ENCODE measurements around the gene FOLR2.

- TF ChIP-seq, protein P1, sequence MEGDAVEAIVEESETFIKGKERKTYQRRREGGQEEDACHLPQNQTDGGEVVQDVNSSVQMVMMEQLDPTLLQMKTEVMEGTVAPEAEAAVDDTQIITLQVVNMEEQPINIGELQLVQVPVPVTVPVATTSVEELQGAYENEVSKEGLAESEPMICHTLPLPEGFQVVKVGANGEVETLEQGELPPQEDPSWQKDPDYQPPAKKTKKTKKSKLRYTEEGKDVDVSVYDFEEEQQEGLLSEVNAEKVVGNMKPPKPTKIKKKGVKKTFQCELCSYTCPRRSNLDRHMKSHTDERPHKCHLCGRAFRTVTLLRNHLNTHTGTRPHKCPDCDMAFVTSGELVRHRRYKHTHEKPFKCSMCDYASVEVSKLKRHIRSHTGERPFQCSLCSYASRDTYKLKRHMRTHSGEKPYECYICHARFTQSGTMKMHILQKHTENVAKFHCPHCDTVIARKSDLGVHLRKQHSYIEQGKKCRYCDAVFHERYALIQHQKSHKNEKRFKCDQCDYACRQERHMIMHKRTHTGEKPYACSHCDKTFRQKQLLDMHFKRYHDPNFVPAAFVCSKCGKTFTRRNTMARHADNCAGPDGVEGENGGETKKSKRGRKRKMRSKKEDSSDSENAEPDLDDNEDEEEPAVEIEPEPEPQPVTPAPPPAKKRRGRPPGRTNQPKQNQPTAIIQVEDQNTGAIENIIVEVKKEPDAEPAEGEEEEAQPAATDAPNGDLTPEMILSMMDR (IDR thresholded peaks at IDR 0.05), result no peak
- TF ChIP-seq POLR2A (IDR thresholded peaks at IDR 0.05), result no peak
Measured at GRCh38 chr11:72232260-72233055, 15.9 kb downstream of the FOLR2 start.
